ENCODE measurements around the gene SPATS2L.

The SPATS2L gene

DNA sequence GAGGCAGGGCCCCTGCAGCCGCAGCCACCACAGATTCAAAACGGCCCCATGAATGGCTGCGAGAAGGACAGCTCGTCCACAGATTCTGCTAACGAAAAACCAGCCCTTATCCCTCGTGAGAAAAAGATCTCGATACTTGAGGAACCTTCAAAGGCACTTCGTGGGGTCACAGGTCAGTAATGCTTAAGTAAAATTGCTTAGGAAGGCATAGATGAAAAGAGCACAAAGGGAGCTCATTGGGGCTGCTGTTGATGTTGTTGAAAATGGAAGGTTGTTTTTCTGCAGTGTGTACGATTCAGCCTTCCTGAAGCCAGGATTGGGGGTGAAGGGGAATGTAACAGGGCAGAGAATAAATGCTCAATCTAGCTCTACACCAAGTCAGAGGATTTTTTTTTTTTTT is 112.8 kb downstream of the SPATS2L start:
- no peak for DNase-seq

- no peak for DNase-seq
Measured at GRCh38 chr2:200421270-200421669, 114.8 kb downstream of the SPATS2L start.

DNA sequence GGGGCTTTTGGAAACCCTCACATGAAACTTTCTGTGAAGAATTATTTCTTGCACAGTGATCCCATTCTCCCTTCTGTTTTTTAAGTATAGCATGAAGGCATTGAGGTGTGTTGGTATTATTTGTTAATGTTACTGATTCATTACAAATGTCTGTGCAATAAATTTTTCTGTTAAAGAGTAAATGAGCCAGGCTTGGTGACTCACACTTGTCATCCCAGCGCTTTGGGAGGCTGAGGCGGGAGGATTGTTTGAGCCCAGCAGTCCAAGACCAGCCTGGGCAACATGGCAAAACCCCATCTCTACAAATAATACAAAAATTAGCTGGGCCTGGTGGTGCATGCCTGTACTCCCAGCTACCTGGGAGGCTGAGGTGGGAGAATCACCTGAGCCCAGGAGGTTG is 115.6 kb downstream of the SPATS2L start:
- no peak for DNase-seq

DNA sequence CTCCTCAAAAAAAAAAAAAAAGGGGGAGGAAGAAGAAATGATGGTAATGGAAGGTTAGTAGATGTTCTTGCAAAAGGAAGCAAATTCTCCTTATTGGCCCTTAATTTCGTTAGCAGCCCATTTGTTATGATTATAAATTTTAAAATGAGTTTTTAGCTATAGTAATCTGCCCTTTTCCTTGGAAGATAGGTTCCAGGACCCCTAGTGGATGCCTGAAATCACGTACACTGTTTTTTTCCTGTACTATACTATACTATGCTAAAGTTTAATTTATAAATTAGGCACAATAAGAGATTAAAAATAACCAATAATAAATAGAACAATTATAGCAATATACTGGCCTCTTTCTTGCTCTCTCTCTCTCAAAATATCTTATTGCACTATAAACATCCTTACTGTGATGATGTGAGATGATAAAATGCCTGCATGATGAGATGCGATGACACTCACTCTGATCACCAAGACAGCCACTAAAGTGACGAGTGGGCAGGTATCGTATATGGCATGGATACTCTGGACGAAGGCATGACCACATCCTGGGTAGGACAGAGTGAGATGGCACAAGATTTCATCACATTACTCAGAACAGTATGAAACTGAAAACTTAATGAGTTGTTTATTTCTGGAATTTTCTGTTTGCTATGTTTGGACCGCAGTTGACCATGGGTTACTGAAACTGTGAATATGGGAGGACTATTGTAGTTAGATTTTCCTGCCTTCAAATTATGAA is 116.2 kb downstream of the SPATS2L start:
- no peak for DNase-seq

GRCh38 chr2:200423541-200423940 is 117.0 kb downstream of the SPATS2L start:
- DNase-seq, result no peak

GRCh38 chr2:200425026-200425821 is 118.7 kb downstream of the SPATS2L start:
- DNase-seq, result no peak

DNA sequence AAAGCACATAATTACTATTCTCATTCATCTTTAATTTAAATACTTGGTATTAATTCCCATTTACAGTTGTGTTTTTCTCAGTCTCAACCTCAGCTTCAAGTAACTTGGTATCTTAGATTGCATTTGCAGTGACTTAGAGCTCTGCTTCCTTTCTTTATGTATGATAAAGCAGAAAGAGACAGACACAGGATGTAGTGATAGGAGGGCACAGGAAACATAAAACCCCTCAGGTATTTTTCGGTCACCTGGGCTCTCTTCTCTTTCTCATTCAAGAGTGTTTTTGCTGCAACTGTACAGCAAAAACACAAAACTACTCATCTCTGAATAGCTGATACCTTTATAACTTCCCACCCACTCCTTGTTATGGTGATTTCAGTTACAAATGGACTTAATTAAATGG is 120.3 kb downstream of the SPATS2L start:
- no peak for DNase-seq

GRCh38 chr2:200428961-200429665 is 122.6 kb downstream of the SPATS2L start:
- DNase-seq, result no peak

GRCh38 chr2:200430017-200430416 is 123.5 kb downstream of the SPATS2L start:
- DNase-seq, result no peak

DNA sequence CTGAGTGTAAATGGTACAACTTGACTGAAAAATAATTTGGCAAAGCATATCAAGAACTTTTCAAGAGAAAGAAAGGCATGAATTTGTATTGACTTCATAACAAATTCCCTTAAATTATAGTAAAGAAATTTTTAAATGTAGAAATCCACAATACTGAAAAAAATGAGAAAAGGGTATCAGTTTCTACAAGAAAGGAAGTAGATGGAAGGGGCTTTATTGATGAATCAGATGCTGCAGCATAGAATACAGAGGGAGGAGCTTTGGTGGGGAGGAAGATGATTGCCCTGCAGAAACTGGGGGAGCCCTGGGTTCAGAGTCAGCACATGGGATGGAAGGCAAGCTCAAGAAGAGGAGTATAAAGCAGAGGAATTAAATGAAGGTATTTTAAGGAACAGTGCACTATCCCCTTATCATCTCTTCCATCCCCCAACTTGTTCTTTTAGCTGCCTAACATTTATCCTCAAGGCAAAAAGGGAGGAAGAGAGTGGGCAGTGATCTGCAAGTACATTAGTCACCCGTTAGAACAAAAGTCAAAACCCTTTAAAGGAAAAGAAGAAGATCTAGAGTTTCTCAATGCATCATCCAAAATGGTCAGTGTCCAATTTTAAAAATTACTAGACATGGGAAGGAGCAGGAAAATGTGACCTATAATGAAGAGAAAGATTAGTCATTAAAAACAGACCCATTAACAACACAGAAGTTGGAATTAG is 125.7 kb downstream of the SPATS2L start:
- DNase-seq, result no peak

DNA sequence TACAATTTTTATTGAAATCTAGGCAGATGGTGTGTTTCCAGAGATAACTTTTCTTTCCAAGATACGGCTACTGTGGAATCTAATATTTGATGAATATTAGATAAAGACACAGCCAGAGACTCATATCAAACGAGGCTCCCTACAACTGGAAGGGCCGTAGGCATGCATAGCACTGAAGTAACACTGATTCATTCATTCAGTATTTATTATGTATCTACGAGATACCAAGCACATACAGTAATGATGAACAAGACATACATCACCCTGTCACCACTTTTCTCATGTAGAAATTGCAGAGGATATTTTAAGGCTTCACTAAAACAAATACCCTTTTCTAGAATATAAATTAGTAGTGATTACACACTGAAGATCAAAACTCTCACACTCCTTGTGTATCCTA is 128.9 kb downstream of the SPATS2L start:
- no peak for DNase-seq

GRCh38 chr2:200438251-200438650 is 131.8 kb downstream of the SPATS2L start:
- DNase-seq, result no peak

DNA sequence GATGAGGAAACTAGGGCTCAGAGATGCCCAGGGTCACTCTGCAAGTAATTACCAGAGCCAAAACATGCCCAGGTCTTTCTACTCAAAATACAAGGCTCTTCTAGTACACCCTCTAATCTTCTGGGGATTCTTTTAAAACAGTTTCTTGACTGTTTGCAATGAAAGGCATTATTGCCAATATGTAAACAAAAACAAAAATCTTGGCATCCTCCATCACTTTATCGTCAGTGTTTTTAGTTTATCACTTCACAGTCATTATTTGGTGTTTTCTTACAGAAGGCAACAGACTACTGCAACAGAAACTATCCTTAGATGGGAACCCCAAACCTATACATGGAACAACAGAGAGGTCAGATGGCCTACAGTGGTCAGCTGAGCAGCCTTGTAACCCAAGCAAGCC is 132.4 kb downstream of the SPATS2L start:
- no peak for DNase-seq

DNA sequence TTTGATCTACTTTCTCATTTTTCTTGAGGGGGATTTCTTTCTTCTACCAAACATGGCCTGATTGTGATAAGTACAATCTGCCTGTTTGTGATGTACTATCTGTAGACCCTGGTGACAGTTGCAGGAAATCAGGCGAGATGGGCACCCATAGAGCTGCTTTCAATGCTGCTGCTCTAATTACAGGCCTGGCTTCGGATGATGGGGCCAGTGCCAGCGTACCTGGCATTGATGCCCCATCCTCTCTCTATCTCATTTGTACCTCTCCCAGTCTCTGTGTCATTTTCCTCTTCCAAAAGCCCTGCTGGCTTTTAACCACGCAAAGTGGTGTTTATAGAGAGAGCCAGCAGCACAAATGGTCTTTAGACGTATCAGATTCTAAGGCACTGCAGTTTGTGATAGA is 133.5 kb downstream of the SPATS2L start:
- no peak for DNase-seq

GRCh38 chr2:200442471-200442870 is 136.0 kb downstream of the SPATS2L start:
- no peak for DNase-seq

DNA sequence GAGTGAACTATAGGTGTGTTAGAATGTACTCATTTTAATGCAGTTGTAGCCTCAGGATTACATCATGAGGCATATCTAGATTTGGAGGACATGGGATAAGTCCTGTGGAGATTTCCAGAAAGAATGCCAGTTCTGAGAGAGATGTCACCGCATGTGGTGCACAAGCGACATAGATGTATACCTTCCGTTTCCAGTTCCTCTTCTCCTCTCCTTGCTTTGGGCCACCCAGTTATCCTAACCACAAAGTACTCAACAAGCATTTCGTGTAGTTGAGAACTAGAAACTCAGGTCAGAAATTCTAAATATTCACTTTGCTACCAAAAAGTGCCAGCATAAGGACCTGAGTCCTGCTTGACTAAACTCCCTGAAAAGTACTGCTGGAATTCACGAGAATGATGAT is 136.9 kb downstream of the SPATS2L start:
- DNase-seq, result no peak

- DNase-seq, result no peak
Measured at GRCh38 chr2:200443916-200444315, 137.4 kb downstream of the SPATS2L start.

GRCh38 chr2:200444530-200444929 is 138.0 kb downstream of the SPATS2L start:
- no peak for DNase-seq

- no peak for DNase-seq
Measured at GRCh38 chr2:200445284-200445683, 138.8 kb downstream of the SPATS2L start.

DNA sequence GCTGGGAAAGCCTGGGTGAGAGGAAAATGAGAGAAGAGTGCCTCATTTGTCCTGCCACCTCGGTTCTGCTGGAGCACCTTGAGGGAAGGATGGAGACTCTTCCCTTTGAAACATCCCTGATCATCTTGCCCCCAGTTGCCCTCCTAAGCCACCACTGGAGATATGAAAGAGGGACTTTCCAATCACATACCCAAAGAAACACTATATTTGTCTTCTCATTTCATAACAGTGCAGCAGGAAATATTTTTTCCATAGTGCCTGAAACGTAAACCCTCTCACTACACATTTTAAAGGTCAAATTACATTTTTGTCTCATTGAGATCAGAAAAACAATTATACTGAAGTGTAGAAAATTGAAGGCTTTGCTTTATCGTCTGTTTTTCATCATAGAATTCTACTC is 140.1 kb downstream of the SPATS2L start:
- DNase-seq, result no peak

GRCh38 chr2:200447139-200447855 is 140.8 kb downstream of the SPATS2L start:
- DNase-seq, result no peak

GRCh38 chr2:200448455-200448854 is 142.0 kb downstream of the SPATS2L start:
- DNase-seq, result no peak
